GM19023 (cell line): ENCODE data around the gene SPIB.
"Not testable (repeated sequence)": the region's sequence is repeated elsewhere in the genome, so short reads cannot be mapped to it uniquely, and the experiment has no call there.

Experiments used
- ATAC-seq: cut with Tn5 transposase; IDR thresholded peaks from one replicate; pipeline ENCODE4 v1.9.1; 2021; ENCODE audit warnings: mild to moderate bottlenecking, moderate library complexity; ENCODE audit not compliant: unreplicated experiment

The SPIB gene

DNA sequence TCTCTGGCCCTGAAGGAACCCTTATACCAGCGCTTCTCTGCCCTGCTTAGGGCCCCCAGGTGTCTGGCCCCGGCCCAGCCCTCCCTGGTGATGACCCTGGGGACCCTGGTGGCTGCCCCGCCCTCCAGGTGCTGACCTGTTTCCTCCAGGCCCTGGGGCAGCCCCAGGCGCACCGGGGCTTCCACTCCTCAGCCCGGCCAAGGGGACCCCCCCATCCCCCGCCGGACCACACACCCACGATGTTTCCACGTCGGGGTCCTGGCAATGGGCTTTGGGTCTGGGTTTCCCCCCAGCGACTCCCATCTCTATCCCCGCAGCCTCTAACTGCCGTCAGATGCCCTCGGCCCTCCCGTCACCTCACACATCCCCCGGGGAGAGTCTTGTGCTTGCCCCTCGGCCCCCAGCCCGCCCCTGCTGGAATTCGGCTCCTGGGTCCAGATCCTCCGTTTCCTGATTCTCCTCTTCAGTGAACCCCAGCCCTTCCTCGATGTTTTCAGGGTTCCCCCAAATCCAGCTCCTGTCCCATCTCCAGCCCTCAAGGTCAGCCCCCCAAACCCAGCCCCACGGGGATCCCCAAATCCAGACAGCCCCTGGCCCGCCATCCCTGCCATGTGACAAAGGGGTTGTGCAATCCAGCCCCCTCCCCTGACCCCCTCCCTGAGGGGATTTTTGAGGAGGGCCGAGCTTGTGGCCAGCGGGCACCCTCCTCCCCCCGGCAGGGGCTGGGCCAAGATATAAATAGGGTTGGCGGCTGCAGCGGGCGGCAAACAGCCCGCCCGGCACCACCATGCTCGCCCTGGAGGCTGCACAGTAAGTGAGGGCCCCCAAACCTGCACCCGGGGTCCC lies at the start of gene SPIB:
TSS of gene SPIB (plus strand) at position 763 of the 846 bp plus-strand sequence. CDS start at position 788, 25 bp downstream.
- ATAC-seq, result no peak

DNA sequence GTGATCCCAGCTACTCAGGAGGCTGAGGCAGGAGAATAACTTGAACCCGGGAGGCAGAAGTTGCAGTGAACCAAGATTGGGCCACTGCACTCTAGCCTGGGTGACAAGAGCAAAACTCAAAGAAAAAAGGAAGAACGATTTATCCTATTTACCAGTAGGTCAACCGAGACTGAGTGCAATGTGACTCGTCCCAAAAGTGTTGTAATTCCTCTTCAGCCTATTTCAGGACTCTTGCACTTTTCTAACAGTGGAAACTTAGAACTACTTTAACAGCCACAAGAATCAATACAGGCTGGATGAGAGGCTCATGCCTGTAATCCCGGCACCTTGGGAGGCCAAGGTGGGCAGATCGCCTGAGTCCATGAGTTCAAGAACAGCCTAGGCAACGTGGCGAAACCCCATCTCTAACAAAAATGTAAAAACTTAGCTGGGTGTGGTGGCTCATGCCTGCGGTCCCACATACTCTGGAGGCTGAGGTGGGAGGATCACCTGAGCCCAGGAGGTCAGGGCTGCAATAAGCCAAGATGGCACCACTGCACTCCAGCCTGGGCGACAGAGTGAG lies 46.7 kb upstream of the SPIB start:
- ATAC-seq, result no peak

DNA sequence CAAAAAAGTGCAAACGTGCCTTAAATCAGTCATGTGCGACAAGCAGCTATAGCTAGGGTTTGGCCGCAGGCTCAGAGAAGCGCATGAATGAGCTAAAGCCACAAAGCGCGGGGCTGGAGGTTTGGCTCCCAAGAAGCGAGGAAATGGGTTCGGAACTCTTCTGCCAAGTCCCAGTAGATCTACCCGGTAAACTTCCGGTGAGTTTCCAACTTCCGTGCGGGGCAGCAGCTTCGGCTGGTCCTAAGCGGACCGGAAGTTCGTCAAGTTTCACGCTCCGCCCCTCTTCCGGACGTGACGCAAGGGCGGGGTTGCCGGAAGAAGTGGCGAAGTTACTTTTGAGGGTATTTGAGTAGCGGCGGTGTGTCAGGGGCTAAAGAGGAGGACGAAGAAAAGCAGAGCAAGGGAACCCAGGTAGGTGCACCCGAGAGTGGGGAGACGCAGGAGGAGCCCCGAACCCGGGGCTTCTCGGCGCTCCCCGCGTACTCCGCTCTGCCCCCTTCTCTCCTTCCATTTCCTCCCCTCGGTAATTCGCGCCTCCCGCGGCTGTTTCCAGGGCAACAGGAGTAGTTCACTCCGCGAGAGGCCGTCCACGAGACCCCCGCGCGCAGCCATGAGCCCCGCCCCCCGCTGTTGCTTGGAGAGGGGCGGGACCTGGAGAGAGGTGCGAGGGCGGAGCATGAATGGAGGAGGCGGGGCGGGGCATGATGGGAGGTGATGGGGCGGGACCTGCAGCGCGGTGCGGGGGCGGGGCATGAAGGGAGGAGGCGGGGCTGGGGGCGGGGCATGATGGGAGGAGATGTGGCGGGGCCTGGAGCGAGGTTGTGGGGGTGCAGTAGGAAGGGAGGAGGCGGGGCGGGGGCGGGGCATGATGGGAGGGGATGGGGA lies 42.3 kb upstream of the SPIB start, which contains the start of gene NR1H2:
TSS of gene NR1H2 (plus strand) at position 292 of the 885 bp plus-strand sequence. CDS start 1,149 bp downstream, outside the sequence.
- ATAC-seq, result peak; percentile 81

DNA sequence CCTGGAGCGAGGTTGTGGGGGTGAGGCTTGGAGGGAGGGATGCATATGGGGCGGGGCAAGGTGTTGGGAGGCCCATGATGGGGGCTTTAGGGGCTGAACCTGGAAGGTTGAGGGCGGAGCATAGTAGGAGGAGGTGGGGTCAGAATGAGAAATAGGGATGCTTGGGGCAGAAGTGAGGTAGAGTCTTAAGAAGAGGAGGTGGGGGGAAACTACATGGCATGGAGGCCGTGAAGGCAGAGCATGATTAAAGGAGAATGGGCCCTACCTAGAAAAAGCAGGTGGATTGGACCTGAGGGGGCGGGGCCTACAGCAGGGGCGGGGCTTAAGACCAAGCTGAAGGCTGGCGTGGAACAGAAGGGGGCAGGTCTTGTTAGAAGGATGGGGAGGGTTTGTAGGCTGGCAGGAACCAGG lies 41.7 kb upstream of the SPIB start:
- ATAC-seq, result no peak

DNA sequence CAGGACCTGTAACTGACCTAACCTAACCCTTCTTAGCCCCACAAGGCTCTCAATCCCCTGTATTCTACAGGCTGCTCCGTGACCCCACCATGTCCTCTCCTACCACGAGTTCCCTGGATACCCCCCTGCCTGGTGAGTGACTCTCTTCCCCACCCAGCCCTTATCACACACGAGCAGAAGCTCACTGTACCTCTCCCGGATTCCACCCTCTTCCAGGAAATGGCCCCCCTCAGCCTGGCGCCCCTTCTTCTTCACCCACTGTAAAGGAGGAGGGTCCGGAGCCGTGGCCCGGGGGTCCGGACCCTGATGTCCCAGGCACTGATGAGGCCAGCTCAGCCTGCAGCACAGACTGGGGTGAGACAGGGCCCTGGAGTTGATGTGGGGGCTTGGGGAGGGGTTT lies 41.2 kb upstream of the SPIB start:
- no peak for ATAC-seq

DNA sequence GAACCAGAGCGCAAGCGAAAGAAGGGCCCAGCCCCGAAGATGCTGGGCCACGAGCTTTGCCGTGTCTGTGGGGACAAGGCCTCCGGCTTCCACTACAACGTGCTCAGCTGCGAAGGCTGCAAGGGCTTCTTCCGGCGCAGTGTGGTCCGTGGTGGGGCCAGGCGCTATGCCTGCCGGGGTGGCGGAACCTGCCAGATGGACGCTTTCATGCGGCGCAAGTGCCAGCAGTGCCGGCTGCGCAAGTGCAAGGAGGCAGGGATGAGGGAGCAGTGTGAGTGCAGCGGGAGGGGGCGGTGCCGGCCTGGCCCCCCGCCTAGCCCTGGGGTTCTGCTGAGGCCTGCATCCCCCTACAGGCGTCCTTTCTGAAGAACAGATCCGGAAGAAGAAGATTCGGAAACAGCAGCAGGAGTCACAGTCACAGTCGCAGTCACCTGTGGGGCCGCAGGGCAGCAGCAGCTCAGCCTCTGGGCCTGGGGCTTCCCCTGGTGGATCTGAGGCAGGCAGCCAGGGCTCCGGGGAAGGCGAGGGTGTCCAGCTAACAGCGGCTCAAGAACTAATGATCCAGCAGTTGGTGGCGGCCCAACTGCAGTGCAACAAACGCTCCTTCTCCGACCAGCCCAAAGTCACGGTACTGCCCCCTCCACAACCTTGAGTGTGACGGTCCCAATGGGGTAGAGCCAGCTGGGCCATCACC lies 40.4 kb upstream of the SPIB start:
- ATAC-seq, result no peak

DNA sequence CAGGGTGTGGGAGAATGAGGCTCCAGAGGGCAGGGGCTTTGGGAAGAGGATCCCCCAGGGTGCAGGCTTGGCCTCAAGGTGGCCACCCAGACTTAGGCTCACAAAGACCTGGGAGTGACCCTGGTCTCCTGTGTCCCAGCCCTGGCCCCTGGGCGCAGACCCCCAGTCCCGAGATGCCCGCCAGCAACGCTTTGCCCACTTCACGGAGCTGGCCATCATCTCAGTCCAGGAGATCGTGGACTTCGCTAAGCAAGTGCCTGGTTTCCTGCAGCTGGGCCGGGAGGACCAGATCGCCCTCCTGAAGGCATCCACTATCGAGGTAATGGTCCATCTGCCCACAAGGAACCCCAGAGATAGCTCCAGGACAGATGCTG lies 39.9 kb upstream of the SPIB start:
- ATAC-seq, result no peak

DNA sequence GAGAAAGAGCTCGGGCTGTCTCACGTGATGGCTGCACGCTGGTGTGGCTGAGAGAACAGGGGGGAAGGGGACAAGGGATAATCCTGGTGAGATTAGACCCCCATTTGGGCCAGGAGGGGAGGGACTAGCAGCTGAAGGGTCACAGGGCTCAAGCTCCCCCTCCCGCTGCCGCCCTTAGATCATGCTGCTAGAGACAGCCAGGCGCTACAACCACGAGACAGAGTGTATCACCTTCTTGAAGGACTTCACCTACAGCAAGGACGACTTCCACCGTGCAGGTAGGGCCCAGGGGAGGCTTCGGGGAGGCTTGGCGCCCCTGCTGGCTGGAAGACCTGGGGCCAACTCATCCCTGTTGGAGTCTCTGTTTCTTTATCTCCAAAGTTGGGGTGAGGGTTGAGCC lies 39.1 kb upstream of the SPIB start:
- no peak for ATAC-seq

DNA sequence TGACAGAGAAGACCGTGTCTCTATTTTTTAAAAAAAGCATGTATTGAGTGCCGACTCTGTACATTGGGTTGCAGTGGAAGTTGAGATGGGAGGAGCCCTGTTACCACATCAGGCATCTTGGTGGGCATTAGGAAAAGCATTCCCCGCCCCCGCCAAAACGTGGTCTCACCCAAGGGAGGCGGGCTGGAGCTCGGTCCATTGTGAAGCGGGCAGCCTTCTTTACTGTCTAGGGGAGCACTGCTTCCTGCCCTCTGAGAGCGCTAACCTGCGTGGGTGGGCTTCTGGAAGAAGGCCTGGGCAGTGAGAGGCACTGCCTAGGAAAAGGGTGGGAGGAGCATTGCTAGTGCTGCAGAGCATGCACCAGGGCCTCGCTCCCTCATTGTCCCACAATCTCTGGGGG lies 38.6 kb upstream of the SPIB start:
- no peak for ATAC-seq

DNA sequence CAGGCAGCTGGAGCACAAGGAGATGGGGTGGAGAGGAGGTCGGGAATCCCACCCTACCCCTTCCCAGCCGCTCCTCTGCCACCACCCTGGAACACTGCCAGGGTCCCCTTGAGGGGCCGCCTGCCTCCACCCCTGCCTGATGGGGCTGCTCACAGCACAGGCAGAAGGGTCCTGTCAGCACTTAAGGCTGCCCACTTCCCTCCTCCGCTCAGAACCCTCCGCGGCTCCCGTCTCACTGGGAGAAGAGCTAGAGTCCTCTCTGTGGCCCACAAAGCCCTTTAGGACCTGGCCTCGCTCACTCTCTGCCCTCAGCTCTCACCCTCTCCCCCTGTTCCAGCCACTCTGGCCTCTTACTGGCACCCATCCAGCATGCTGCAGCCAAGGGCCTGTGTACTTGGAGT lies 38.0 kb upstream of the SPIB start:
- no peak for ATAC-seq

DNA sequence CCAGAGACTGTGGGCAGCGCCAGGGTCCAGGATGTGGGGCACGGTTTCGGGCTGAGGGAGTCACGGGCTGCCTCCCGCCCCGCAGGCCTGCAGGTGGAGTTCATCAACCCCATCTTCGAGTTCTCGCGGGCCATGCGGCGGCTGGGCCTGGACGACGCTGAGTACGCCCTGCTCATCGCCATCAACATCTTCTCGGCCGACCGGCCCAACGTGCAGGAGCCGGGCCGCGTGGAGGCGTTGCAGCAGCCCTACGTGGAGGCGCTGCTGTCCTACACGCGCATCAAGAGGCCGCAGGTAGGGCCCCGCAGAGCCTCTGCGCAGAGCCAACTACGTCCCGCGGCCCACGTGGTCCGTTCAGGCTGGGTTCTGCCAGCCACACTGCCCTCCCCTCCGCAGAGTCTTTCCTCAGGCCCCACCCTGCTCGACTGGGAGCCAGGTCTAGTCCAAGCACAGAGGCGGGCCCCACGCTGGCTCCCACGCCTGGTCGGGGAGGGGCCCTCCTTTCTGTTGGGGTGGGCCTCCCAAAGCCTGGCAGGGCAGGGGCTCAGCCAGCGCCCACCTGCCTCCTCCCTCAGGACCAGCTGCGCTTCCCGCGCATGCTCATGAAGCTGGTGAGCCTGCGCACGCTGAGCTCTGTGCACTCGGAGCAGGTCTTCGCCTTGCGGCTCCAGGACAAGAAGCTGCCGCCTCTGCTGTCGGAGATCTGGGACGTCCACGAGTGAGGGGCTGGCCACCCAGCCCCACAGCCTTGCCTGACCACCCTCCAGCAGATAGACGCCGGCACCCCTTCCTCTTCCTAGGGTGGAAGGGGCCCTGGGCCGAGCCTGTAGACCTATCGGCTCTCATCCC lies 36.6 kb upstream of the SPIB start:
- ATAC-seq, result no peak

DNA sequence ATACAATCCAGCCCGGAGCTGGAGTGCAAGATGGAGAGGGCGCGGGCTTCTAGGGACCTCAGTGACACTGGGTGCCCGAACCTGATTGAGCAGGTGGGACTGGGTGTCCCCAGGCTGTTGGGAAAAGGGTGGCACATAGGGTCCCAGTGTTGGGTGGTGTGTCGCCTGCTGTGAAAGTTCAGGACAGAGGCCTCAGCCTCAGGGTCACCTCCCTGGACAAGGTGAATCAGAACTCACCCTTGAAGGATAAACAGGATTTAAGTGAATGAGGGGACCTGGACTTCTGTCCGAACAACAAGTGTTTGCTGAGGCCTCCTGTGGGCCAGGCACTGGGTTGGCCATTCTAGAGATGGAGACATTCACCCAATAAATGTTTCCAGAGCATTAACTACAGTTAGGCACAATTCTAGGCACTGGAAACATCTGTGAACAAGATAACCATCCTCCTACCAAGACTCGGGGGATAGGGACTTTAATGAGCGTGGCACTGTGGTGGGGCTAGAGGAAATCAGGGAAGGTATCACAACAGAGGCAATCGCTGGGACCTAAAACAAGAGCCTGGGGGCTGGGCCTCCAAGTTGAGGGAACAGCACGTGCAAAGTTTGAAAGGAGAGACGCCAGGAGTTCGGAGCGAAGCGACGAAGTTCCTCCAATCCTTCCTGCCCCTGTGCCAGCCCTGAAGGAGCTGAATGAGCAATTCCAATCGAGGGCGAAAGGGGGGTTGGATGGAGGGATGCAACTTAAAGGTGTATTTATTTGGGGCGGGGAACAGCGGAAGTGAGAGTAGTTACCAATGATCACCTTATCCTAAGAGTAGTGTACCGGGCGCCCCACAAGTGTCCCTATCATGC lies 35.5 kb upstream of the SPIB start:
- no peak for ATAC-seq

DNA sequence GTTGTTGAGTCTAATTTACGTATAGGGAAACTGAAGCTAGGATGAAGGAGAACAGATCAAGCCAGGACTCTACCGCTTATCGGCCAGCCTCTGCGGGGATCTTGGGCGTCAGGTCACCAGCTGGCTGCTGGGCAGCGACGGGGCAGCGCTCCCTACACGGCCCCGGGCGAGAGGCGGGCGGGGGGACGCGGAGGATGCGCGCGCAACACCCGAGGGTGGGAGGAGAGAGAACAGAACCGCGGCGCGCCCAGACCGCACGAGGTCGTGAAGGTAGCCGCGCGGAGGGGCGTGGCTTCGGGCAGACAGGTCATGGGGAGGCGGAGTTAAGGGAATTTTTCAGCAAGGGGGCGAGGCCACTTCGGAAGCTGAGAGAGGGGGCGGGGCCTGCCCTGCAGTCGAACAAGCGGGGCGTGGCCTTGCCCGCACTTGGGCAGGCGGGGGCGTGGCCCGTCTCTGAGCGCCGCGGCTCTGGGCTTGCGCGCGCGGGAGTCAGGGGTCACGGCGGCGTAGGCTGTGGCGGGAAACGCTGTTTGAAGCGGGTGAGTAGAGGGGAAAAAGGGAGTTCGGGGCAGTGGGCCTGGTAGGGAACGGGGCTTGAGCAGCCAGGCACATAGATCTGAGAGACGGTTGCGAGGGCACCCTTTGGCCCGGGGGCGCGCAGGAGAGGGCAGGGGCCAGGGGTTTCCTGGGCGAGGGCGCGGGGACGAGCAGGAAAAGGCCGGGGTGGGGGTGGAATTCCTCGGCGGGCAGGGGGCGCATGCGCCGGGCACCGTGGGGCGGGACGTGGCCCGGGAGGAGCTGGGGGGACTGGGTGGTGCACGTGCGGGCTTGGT lies 34.7 kb upstream of the SPIB start, which contains the start of gene POLD1:
TSS of gene POLD1 (plus strand) at position 496 of the 833 bp plus-strand sequence. CDS start 14,505 bp downstream, outside the sequence.
- ATAC-seq, result peak; percentile 91

DNA sequence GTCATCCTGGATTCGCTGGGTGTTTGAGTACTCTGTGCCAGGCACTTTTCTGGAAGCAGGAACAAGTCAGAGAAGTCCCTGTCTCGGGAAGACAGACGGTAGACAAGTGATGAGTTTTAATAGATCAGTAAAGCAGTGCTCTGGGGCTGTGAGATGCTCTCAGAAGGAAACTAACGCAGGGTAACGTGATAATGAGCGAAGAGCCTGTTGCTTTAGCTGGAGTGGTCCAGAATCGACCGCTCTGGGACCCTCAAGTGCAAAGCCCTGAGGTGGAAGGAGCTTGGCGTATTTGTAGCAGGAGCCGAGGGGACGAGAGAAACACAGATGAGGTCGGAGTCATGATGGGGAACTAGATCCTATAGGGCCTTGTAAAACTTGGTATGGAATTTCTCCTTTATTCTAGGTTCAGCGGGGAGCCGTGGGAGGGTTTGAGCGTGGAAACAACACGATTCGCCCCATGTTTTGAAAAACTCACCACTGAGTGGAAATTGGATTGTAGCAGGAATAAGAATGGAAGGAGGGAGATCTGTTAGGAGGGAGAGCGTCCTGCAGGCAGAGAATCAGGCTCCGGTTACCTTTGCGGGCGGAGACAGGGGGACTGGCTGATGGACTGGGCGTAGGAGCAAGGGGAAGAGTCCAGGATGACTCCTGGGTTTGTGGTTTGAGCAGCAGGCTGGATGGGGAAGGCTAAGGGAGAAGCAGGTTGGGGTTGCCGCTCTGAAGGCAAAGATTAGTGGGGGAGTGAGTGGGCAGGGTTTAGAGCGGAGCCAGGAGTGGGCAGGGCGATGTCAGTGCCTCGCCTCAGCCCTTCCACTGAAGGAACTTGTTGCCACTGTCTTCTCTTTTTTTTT lies 33.8 kb upstream of the SPIB start:
- no peak for ATAC-seq

DNA sequence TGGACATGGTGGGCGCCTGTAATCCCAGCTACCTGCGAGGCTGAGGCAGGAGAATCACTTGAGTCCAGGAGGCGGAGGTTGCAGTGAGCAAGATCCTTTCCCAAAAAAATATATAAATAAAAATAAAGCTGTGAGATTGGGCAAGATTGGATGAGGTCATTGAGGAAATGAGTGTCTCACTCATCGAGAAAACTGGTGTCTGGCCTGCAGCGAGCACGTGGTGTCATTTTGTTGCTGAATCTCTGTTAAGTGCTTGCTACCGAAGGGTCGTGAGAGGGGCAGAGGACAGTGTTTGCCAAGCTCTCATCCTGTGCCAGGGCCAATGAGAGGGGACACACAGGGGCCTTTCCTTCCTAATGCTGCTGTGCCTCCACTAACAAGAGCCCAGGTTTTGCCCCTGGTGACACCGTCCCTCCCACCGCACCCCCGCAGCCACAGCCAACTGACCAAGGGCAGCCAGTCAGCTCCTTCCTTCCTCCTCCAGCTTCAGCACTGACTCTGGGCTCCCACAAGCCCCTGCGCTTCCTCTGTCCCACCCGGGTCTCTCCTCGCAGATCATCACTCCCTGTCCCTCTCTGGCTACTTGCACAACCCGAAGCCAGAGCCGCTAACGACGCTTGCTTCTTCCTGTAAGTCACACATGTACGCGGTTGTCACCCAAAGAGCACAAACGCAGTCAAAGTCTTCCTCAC lies 31.4 kb upstream of the SPIB start:
- ATAC-seq, result no peak

DNA sequence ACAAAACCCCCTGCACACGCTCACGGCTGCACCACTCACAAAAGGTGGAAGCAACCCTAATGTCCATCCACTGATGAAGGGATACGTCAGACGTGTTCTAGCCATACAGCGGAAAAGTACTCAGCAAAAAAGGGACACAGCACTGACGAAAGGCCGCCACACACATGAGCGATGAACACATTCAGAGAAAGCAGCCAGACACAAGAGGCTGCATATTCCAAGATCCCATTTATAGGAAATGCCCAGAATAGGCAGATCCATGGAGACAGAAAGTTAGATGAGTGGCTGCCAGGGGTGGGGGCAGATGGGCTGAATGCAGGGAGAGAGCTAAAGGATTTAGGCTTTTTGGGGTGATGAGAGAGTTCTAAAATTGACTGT lies 30.9 kb upstream of the SPIB start:
- no peak for ATAC-seq

DNA sequence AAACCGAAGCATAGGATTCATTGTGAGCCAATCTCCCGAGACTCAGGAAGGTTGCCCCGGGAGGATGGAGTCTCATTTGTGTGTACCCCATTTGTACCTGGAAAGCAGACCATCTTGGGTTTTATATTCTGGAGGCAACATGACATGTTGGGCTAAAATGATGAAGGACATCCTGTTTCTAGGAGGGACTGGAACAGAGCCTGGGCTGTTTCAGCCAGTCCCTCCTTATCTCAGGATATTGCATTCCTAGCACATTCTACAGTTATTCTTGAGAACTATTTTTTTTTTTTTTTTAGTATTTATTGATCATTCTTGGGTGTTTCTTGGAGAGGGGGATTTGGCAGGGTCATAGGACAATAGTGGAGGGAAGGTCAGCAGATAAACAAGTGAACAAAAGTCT lies 28.4 kb upstream of the SPIB start:
- not testable (repeated sequence) for ATAC-seq
